Measurements from ENCODE around the gene MRTFA.

The MRTFA gene

DNA sequence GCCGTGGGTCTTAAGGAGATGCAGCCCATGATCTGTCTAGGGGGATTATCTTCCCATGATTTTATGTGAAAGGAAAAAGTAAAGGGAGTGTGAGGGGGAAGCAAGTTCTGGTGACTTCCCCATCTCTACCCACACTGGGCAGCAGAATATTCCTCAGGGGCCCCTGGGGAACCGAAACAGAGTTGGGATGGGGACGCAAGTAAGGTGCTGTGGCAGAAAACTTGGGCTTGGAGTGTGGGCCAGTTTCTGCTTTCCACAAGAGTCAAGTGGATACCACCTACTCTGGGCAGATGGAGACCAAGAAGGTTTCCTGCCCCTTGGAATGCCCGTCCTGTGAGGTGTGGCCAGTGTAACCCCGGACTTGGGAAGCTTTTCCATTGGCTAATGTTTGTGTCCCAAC is 201.8 kb downstream of the MRTFA start:
- DNase-seq (ENCODE audit: insufficient read length, low spot score) (no peak), FAIRE-seq (no peak)

DNA sequence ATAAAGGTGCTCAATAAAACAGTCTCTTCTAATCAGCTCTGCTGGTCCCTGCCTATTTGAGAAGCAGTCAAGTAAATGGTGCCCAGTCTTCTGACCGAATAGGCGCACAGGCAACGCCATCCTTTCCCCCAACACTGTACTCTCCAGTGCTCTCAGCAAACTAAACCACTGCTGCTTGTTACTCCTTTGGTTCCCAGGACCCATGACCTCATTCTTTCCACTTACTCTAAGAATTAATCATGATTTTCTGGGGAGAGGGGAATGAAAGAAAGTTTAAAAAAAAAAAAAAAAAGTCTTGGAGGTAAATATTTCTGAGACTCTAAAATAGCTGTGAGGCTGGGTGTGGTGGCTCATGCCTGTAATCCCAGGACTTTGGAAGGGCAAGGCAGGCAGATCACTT is 202.4 kb downstream of the MRTFA start:
- no peak for FAIRE-seq
- TF ChIP-seq, protein P1, sequence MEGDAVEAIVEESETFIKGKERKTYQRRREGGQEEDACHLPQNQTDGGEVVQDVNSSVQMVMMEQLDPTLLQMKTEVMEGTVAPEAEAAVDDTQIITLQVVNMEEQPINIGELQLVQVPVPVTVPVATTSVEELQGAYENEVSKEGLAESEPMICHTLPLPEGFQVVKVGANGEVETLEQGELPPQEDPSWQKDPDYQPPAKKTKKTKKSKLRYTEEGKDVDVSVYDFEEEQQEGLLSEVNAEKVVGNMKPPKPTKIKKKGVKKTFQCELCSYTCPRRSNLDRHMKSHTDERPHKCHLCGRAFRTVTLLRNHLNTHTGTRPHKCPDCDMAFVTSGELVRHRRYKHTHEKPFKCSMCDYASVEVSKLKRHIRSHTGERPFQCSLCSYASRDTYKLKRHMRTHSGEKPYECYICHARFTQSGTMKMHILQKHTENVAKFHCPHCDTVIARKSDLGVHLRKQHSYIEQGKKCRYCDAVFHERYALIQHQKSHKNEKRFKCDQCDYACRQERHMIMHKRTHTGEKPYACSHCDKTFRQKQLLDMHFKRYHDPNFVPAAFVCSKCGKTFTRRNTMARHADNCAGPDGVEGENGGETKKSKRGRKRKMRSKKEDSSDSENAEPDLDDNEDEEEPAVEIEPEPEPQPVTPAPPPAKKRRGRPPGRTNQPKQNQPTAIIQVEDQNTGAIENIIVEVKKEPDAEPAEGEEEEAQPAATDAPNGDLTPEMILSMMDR (IDR thresholded peaks at IDR 0.05; ENCODE audit: insufficient read depth, missing control alignments), result no peak
- DNase-seq (ENCODE audit: insufficient read length, low spot score), result no peak

More for the DNA sequence above, 201.8 kb downstream of the MRTFA start:
- TF ChIP-seq, protein P1 (IDR thresholded peaks at IDR 0.05; ENCODE audit: insufficient read depth, missing control alignments), result no peak

- no peak for DNase-seq (ENCODE audit: insufficient read length, low spot score)
- no peak for FAIRE-seq
- TF ChIP-seq, protein P1 (IDR thresholded peaks at IDR 0.05; ENCODE audit: insufficient read depth, missing control alignments), result no peak
These were observed 203.0 kb downstream of the MRTFA start for GRCh38 chr22:40433416-40434090.

DNA sequence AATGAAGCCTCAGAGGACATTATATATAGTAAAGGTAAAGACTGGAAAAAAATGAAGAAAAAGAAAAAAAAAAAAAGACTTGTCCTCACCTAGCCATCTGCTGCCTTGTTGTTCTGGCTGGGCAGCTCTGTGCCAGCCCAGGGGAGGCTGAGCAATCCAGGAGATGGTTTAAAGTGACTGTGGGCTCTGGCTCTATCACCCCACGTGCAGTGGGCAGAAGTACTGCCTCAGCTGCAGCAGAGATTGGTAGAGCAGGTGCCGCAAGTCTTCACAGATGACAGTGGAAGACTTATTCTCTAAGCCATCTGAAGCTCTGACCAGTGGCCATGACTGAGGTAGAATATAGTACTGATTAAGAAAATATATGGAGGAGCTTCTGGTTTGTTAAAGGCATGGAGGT is 203.9 kb downstream of the MRTFA start:
- DNase-seq (ENCODE audit: insufficient read length, low spot score) (no peak), FAIRE-seq (no peak)
- TF ChIP-seq, protein P1 (IDR thresholded peaks at IDR 0.05; ENCODE audit: insufficient read depth, missing control alignments), result no peak

DNA sequence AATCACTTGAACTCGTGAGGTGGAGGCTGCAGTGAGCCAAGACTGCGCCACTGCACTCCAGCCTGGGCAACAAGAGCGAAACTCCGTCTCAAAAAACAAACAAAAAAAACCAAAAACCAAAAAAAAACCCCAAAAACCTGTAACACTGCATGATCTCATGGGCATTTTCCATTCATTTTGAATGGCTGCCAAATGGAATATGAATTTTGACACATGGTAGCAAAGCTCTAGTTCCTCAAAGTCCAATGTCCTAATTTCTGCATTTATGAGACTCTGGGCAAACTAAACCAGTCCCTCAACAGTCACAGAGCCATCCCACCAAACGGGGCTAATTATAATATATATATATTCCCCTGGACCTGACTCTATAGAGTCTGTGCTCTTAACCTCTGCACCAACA is 204.4 kb downstream of the MRTFA start:
- DNase-seq (ENCODE audit: insufficient read length, low spot score), result no peak
- FAIRE-seq, result no peak
- TF ChIP-seq, protein P1 (IDR thresholded peaks at IDR 0.05; ENCODE audit: insufficient read depth, missing control alignments), result no peak

DNA sequence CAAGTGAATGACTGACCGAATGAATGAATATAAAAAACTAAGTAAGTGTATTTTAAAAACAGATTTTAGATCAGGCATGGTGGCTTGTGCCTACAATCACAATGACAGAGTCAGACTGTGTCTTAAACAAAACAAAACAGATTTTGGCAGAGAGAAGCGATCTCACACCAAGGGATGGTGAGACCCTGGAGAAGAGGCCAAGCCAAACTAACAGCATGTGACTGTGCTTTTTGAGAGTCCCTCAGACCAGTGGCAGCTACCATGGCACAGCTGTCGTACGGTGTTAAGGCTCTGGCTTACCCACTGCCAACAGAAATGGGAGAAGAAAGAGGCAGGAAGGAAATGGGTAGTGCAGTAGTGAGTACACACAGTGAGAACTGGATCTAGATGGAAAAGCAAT is 205.5 kb downstream of the MRTFA start:
- FAIRE-seq (no peak), DNase-seq (ENCODE audit: insufficient read length, low spot score) (no peak)
- TF ChIP-seq, protein P1 (IDR thresholded peaks at IDR 0.05; ENCODE audit: insufficient read depth, missing control alignments), result no peak

GRCh38 chr22:40429481-40429880 is 207.0 kb downstream of the MRTFA start:
- no peak for FAIRE-seq
- DNase-seq (ENCODE audit: insufficient read length, low spot score), result no peak
- TF ChIP-seq, protein P1 (IDR thresholded peaks at IDR 0.05; ENCODE audit: insufficient read depth, missing control alignments), result no peak
